GM18870 (cell line): ENCODE data around the gene BLVRA.
A peak's percentile ranks its signal among the peaks of the same experiment; 100 is the strongest.
"Not testable (repeated sequence)": the region's sequence is repeated elsewhere in the genome, so short reads cannot be mapped to it uniquely, and the experiment has no call there.

ENCODE experiments used
- ATAC-seq: cut with Tn5 transposase; IDR thresholded peaks from one replicate; pipeline ENCODE4 v1.9.1; 2021; ENCODE audit warnings: moderate library complexity; ENCODE audit not compliant: unreplicated experiment

BLVRA gene

DNA sequence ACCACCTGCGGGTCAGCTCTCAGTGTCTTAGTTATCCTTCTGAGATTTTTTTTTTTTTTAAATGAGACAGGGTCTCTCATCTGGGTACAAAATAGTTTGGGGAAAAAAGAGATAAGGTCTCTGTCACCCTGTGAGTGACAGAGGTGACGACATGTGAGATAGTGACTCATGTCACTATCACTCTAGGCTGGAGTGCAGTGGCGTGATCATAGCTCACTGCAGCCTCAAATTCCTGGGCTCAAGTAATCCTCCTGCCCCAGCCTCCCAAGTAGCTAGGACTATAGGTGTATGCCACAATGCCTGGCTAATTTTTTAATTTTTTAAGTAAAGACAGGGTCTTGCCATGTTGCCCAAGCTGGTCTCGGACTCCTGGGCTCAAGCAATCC, 10.4 kb downstream of the BLVRA start:
- ATAC-seq: no peak

DNA sequence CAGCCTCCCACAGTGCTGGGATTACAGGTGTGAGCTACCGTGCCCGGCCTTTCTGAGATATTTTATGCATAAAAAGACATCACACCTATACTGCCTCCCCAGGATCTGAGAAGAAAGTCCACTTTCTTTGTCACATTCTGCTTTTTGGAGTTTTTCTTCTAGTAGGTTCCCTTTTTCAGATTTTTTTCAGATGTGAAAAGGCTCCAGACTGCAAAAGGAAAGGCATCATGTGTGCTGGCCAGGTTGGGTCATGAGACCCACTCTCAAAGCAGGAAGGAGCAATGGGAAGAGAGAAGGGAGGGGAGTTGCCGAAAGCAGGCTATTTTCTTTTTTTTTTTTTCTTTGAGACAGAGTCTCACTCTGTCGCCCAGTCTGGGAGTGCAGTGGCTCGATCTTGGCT, 10.8 kb downstream of the BLVRA start:
- ATAC-seq: no peak

DNA sequence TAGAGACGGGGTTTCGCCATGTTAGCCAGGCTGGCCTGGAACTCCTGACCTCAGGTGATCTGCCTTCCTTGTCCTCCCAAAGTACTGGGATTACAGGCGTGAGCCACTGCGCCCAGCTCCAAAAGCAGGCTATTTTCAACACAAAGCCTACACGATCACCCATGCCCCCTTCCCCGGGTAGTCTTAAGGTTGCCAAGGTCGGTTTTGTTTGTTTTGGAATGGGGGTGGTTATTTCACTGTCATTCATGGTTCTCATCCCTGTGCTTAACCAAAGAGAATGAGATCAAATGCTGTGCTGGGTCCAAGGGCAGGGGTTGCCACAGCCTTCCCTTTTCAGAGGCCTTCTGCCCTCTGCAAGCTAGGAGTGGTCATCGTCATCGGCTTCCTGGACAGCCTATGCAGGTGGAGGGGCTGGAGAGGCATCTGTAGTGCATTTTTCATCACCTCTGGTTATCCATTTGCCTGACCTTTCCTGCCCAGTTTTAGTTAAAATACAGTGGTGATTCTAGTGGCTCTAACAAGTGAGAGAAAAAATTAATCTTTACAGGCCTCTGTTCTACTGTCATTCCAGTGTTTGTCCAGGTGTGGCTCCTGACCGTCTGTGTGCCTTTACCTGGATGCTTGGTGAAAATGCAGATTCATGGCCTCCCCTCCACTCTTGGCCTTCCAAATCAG, 11.4 kb downstream of the BLVRA start:
- no peak for ATAC-seq

DNA sequence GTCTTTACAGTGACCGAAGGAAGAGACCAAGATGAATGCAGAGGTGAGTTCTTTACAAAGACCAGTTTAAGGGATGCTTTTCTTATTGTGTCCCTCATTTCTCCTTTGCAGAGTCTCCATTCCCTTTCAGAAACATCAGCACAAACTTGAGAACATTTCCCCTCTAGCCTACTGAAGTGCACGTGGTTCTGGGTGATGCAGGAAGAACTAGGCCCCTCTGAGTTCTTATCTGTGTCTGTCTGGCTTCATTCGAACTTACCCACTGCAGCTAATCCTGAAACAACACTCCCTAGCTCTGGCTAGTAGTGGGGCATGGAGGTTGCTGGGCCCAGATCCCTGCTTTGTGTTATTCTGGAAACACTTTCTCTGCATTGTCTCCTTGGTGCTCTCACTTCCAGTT, 12.6 kb downstream of the BLVRA start:
- no peak for ATAC-seq

- no peak for ATAC-seq
Observed at GRCh38 chr7:43771573-43771972, 13.1 kb downstream of the BLVRA start.

- not testable (repeated sequence) for ATAC-seq
Observed at GRCh38 chr7:43773268-43773667, 14.8 kb downstream of the BLVRA start.

DNA sequence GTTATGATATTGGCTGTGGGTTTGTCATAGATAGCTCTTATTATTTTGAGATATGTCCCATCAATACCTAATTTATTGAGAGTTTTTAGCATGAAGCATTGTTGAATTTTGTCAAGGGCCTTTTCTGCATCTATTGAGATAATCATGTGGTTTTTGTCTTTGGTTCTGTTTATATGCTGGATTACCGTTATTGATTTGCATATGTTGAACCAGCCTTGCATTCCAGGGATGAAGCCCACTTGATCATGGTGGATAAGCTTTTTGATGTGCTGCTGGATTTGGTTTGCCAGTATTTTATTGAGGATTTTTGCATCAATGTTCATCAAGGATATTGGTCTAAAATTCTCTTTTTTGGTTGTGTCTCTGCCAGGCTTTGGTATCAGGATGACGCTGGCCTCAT, 16.8 kb downstream of the BLVRA start:
- not testable (repeated sequence) for ATAC-seq

DNA sequence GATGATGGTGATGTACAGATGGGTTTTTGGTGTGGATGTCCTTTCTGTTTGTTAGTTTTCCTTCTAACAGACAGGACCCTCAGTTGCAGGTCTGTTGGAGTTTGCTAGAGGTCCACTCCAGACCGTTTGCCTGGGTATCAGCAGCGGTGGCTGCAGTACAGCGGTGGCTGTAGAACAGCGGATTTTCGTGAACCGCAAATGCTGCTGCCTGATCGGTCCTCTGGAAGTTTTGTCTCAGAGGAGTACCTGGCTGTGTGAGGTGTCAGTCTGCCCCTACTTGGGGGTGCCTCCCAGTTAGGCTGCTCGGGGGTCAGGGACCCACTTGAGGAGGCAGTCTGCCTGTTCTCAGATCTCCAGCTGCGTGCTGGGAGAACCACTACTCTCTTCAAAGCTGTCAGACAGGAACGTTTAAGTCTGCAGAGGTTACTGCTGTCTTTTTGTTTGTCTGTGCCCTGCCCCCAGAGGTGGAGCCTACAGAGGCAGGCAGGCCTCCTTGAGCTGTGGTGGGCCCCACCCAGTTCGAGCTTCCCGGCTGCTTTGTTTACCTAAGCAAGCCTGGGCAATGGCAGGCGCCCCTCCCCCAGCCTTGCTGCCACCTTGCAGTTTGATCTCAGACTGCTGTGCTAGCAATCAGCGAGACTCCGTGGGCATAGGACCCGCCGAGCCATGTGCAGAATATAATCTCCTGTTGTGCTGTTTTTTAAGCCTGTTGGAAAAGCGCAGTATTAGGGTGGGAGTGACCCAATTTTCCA, 20.0 kb downstream of the BLVRA start:
- ATAC-seq: not testable (repeated sequence)

GRCh38 chr7:43779045-43779812, 20.7 kb downstream of the BLVRA start:
- no peak for ATAC-seq

DNA sequence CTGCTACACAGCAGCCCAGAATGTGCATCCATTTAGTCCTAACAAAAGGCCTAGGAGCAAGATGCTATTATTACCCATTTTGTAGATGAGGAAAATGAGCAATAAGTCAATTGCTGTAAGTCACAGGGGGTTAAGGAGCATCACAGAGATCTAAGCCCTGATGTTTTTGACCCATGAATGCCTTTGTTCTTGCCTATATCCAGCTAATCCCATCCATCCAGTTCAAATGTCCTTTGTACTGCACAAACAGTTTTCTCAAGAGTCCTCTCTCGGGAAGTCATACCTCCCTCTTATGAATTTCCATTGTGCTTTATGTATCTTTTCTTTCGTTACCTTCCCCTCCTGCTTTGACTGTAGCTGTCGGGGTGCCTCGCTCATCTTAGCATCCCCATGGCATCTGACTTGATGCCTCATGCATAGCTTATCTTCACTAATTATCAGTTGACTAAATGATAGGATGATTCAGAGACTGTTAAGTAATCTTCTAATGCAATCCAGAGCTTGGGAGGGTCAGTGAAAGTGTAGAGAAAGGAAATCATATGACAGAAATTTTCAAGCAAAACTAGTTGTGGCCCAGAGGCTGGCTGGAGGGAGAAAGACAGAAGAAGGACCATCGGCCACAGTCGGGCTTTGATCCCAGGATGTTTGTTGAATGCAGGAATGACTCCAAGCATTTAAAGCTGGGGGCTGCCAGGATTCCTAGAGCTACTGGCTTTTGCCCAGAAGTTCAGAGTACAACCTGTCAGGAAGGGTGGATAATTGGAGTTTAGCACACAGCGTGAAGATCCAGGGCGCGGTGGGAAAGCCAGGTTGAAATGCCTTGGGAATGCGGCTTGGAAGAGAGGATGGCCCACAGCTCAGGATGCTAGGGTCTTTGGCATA, 23.5 kb downstream of the BLVRA start:
- ATAC-seq: no peak

DNA sequence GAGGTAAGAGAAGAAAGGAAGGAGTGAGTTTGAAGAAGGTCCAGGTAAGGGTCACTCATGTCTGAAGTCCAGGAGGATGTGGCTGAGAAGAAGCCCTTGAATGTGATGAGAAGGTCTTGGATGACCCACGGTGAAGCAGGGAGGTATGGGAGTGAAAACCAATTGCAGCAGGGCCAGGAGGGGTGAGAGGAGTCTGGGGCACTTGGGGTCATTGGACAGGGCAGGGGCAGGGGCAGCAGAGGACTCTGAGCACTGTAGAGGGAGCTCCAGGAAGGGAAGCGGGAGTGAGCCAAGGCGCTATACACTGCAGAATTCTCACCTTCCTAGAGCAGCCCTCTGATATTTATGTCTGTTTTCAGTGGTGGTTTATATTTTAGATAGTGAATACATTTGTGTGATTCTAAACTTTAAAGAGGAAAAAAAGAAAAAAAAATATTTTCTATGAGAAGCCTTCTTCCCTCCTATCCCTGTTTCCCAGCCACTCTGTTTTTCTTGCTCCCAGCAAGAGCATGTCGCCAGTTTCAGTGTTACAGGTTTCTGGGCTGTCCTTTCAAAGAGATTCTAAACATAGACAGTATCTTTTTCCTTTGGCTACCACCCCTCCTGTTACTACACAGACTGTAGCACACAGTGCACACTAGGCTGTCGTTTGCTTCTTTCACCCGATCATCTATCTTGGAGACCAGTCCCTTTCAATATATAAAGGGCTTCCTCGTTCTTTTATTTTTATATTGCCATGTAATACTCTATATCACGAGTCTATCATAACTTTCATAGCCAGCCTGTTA, 24.5 kb downstream of the BLVRA start:
- ATAC-seq: no peak

DNA sequence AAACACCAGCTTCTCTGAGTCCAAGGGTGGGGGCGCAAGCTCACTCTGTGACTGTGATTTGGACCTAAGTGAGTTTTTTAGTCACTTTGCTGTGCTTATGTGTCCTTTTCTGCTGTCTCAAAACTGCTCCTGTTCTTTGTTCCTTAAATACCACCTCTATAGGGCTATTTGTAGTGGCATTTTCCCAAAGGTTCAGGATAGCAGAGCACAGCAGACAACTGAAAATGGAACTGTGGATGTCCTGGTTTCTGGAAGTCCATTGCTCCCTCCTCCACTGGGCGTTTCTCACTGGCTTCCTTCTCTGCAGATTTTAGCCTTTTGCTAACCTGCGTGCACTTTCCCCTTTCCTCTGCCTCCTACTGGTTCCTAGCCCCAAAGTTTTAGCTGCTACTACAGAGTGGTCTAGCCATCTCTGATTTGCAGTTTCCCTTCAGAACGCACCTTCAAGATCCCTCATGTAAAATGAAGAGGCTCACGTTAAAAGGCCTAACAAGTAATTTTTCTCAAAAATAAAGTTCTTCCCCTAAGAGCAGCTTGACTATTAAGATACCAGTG, 25.6 kb downstream of the BLVRA start:
- ATAC-seq: no peak

DNA sequence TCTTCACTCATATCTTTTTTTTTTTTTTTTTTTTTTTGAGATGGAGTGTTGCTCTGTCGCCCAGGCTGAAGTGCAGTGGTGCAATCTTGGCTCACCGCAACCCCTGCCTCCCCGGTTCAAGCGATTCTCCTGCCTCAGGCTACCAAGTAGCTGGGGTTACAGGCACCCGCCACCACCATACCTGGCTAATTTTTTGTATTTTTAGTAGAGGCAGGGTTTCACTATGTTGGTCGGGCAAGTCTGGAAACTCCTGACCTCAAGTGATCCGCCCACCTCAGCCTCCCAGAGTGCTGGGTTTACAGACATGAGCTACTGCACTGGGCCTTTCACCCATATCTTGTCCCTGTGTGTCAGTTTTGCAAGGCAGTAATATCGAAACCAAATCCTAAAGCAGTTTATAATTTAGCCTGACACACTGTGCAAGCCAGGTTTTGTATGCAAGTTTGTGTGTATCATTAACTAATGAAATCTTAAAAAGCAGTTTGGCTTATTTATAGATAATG, 26.2 kb downstream of the BLVRA start:
- ATAC-seq: peak; percentile 97

- no peak for ATAC-seq
Observed at GRCh38 chr7:43785420-43785819, 26.9 kb downstream of the BLVRA start.

DNA sequence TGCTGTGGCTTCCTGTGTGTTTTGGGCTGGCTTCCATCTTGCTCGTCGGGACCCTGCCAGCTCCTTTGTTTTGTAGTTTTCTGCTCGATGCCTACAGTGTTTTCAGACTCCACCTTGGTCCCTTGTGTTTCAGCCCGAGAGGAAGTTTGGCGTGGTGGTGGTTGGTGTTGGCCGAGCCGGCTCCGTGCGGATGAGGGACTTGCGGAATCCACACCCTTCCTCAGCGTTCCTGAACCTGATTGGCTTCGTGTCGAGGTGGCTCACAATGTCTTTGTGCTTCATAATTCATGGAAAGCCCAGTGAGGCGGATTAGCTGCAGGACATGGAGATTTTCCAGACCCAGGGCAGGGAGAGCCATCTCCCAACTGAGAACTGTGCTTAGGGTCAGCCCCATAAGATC, 29.3 kb downstream of the BLVRA start:
- no peak for ATAC-seq

DNA sequence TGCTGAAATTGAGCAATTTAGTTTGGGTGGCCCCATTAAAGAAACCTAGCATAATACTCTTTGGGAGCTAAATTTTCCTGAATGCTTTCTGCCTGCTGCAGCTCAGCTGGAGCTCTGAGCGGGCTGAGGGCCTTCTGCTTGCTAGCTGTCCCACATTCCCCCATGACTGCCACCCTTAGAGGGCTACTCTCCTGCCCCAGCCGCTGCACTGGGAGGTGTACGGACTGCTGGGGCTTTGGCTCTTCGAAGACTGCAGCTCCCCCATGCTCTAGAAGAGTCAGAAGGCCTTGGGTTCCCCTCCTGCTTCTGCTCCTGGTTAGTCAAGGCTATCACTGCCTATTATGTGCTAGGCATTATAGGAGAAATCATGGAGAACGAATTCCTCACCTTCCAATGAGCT, 31.5 kb downstream of the BLVRA start:
- ATAC-seq: no peak

GRCh38 chr7:43790834-43791233, 32.4 kb downstream of the BLVRA start:
- ATAC-seq: no peak

DNA sequence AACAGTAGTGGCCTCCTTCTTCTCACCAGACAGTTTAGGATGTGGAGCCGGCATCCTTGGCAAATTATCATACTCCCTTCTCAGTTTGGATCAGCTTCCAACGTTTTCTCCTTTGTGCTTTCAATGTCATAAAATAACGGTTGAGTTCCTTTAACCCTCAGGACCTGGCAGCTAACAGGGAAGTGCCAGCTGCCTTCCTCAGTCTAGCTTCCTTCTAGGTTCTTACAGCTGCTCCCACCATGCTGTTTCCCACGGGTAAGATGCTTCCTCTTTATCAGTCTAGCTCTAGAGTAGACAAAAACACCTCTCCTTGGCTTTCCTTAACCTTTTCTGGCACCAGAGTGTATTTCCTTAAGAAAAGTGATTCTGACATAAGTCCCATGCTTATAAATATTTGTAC, 33.2 kb downstream of the BLVRA start:
- ATAC-seq: no peak

DNA sequence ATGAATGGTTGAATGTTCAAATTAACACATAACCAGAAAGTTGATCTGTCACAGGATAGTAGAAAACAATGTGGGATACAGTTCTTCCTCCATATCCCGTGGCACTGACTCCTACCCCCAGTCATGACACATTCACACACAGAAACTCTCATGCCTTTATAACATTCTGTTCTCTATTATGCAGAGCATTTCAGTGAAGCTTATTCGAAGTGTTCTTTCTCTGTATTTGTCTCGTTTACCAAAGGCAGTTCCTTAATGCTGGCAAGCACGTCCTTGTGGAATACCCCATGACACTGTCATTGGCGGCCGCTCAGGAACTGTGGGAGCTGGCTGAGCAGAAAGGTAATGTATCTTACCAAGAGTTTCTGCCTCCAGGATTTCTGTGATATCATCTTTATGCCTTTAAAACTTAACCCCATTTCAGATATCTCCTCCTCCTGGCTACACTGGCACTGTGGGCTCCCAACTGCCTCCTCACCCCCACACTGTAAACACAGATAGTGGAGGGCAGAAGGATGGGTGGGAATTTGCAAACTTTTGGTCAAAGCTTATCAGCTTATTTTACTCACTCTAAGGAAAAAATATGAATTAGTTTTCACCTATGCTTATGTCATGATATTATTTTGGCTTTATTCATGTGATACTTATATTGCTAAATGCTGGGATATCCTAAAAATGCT, 34.1 kb downstream of the BLVRA start:
- ATAC-seq: no peak
